ENCODE results near the gene TFF2.

DNA sequence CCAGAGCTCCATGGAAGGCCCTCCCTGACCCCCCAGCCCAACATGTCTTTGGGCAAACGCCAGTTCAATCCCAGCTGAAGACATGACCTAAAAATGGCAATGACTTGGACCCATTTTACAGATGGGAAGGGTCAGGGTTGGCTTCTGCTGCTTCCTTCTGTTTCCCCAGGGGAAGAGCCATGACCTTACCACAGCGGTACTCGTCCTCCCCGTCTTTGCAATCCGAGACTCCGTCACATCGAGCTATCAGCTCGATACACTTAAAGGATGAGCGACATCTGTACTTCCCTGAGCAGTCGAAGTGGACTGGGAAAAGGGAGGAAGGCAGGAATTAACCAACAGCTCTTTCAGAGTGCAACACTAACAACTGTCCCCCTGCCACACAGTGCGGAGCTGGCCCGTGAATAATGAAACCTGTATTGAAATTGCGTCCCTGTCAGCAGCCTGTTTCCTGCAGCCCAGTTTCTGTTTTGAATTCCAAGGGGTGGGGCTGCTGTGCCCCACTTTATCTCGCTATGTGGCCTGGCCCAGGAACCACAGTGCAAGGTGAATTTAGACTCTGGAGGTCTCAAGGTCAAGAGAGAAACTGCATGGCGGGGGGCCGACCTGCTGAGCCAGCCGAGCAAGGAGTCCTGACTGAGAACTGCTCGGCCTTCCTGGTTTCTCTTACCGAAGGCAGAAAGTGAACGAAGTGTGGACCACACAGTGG is 38.1 kb upstream of the TFF2 start:
- no peak for TF ChIP-seq POLR2A (IDR thresholded peaks at IDR 0.05)
- TF ChIP-seq, protein P1, sequence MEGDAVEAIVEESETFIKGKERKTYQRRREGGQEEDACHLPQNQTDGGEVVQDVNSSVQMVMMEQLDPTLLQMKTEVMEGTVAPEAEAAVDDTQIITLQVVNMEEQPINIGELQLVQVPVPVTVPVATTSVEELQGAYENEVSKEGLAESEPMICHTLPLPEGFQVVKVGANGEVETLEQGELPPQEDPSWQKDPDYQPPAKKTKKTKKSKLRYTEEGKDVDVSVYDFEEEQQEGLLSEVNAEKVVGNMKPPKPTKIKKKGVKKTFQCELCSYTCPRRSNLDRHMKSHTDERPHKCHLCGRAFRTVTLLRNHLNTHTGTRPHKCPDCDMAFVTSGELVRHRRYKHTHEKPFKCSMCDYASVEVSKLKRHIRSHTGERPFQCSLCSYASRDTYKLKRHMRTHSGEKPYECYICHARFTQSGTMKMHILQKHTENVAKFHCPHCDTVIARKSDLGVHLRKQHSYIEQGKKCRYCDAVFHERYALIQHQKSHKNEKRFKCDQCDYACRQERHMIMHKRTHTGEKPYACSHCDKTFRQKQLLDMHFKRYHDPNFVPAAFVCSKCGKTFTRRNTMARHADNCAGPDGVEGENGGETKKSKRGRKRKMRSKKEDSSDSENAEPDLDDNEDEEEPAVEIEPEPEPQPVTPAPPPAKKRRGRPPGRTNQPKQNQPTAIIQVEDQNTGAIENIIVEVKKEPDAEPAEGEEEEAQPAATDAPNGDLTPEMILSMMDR (IDR thresholded peaks at IDR 0.05), result no peak
